Measurements from ENCODE around the gene FREM2.

DNA sequence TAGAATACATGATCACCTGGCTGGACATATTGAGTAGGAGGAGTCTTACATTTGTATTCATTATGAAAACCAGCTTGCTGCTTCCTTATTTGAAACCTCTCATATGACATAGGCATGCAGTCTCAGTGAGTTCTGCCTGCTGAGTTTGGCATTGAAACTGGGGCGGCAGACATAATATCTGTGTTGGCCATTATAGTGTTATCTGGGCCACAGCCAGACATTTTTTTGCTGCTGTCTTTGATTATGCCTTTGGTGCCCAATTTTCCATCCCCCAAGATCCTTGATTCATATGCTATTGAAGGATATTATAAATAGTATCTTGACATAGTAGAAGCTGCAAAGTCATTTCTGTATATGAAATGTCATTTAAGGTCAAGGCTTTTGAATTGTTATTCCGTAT is 15.8 kb downstream of the FREM2 start:
- TF ChIP-seq, protein P1, sequence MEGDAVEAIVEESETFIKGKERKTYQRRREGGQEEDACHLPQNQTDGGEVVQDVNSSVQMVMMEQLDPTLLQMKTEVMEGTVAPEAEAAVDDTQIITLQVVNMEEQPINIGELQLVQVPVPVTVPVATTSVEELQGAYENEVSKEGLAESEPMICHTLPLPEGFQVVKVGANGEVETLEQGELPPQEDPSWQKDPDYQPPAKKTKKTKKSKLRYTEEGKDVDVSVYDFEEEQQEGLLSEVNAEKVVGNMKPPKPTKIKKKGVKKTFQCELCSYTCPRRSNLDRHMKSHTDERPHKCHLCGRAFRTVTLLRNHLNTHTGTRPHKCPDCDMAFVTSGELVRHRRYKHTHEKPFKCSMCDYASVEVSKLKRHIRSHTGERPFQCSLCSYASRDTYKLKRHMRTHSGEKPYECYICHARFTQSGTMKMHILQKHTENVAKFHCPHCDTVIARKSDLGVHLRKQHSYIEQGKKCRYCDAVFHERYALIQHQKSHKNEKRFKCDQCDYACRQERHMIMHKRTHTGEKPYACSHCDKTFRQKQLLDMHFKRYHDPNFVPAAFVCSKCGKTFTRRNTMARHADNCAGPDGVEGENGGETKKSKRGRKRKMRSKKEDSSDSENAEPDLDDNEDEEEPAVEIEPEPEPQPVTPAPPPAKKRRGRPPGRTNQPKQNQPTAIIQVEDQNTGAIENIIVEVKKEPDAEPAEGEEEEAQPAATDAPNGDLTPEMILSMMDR (IDR thresholded peaks at IDR 0.05), result no peak
- TF ChIP-seq POLR2A (IDR thresholded peaks at IDR 0.05), result no peak

Measured in suprapubic skin (tissue), 3 donors.